Muscle of leg (tissue), 11 donors: ENCODE results near the gene ASAP3. TPM values are rescaled to one million over a fixed set of nuclear protein-coding genes. Genes with fewer than 3 reads are reported as not detected.

Source experiments
- DNase-seq: peaks from one replicate; pipeline ENCODE4 v3.0.0; 2013
- H3K27ac ChIP-seq: one replicate; pipeline ENCODE4 v1.5.1; 2013; ENCODE audit warnings: mild to moderate bottlenecking, low read length, control low read depth
- H3K27me3 ChIP-seq: one replicate; pipeline ENCODE4 v1.6.1; 2013; ENCODE audit warnings: low read length; ENCODE audit not compliant: control insufficient read depth, insufficient read depth
- H3K36me3 ChIP-seq: one replicate; pipeline ENCODE4 v1.6.1; 2013; ENCODE audit warnings: low read length; ENCODE audit not compliant: control insufficient read depth, insufficient read depth
- H3K4me1 ChIP-seq: one replicate; pipeline ENCODE4 v1.6.1; 2013; ENCODE audit warnings: low read length; ENCODE audit not compliant: control insufficient read depth, insufficient read depth
- H3K4me3 ChIP-seq: one replicate; pipeline ENCODE4 v1.5.1; 2013; ENCODE audit warnings: low read length, control low read depth
- H3K9me3 ChIP-seq: replicated peaks from 2 replicates; pipeline ENCODE4 v1.6.1; 2013; ENCODE audit warnings: low read depth, low read length; ENCODE audit not compliant: control insufficient read depth
- WGBS: methylation state at CpG from one replicate; pipeline ENCODE4 v1.1.5; 2013; ENCODE audit warnings: missing lambda C conversion rate; ENCODE audit not compliant: insufficient coverage; 5-methylcytosine and 5-hydroxymethylcytosine counted together
- polyA plus RNA-seq, 8 donors: library from polyadenylated mRNA; unstranded; fragments of 120-200 nt; gene quantifications; one replicate each; pipeline versions ENCODE4 v1.2.1 to v1.2.3, GENCODE V29; 2013; ENCODE audit warnings: inconsistent platforms in 1 of 8, low replicate concordance in 1 of 8; ENCODE audit not compliant: insufficient read length in 8 of 8, insufficient read depth in 1 of 8
- total RNA-seq: library from RNA; stranded (reverse); fragments of 120-200 nt; gene quantifications from one replicate; pipeline ENCODE4 v1.2.4, GENCODE V29; 2013

The ASAP3 gene
- total and polyA plus RNA-seq, 9 donors, result 47.6 to 66.3 (median 54.1) TPM

DNA sequence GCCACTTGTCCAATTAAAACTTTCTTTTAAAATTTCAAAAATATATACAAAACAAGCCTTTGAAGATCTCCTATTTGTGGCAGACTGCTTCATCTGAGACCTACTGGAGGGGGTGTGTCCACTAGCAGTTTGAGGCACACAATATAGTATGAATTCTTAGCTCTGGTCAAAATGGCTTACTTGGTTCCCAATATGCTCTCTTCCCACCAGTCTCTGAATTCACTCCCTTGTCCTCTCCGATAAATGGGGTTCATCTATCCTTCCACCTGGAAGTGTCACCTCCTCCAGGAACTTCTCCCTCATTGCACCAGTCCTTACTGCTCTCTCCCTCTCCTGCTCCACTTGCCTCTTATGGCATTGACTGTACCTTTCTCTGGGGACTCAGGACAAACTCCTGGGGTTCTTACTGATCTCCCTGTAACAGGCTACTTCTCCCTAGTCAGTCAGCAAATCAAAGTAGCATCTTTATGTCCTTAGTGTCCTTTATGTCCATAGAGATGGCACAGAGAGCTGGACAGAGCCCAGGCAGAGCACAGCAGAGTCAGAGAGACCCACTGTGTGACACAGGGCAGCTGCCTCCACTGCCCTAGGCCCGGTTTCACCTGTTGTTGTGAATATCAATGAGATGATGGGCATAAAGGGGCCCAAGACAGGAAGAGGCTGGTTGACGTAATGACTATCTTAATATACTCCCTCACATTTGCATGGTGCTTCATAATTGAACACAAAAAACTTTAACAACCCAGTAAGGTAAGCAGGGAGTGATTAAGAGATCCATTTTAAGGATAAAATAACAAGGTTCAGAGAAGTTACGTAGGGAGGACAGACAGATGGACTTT, 3.6 kb downstream of the ASAP3 start:
- peak overlapping the region; percentile 60 for H3K27ac ChIP-seq
- H3K9me3 ChIP-seq, result no peaks in the 10 kb centered on the region
- H3K4me1 ChIP-seq, result peaks cover 47% of the 10 kb centered on the region
- no peak for DNase-seq
- H3K27me3 ChIP-seq, result no peaks in the 10 kb centered on the region
- 75% methylated on average over 2 of the region's 4 CpGs for WGBS
- H3K36me3 ChIP-seq, result peaks cover 9% of the 10 kb centered on the region
- H3K4me3 ChIP-seq, result no peak overlapping the region

DNA sequence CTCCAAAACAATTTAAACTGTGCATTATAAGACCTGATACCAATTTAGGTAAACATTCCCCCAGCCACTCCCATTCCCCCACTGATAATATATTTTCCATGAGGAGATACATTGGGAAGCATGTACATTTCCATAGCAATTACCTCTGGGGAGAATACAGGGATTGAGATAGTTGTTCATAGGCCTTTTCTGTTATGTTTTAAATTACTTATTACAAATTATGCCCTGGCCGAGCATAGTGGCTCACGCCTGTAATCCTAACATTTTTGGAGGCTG, 4.4 kb downstream of the ASAP3 start:
- no CpG with 5 or more reads among the region's 2 CpGs for WGBS
- DNase-seq, result peak; percentile 51
- H3K27ac ChIP-seq, result peak overlapping the region; percentile 76
- H3K4me3 ChIP-seq, result no peak overlapping the region
- H3K9me3 ChIP-seq, result no peaks in the 10 kb centered on the region
- no peaks in the 10 kb centered on the region for H3K27me3 ChIP-seq
- H3K36me3 ChIP-seq, result peaks cover 9% of the 10 kb centered on the region
- H3K4me1 ChIP-seq, result peaks cover 47% of the 10 kb centered on the region

DNA sequence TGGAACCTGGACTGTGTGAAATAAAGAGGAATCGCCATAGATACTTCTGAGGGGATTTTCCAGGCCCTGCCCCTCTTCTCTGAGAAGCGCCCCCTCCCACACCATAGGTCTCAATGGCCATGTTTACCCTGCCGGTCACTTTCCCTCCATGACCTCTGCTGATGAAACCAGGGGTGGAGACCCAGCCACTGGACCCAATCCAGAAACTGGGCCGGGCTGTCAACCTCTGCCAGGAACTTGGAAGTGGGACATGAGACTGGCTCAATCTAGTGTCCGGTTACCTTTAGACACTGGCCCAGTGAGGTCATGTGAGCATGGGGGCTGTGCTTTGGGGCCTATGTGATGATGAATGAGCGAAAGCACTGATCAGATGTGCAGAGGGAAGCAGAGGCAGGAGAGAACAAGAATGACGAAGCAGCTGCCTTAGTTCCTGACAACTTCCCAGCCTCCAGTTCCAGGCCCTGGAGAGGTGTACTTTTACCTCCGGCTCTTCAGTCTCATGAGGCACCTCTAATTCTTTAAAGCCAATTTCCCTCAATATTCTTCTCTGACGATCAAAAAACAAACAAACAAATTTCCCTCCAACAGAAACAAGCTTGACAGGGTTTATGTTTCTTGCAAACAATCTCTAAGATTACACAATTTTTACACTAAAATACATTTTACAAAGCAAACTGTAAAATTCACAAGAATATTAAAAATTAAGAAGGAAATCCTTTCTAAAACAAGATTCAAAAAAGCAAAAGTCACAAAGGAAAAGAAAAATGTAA, 4.9 kb downstream of the ASAP3 start:
- no peaks in the 10 kb centered on the region for H3K9me3 ChIP-seq
- DNase-seq, result peak; percentile 91
- H3K27me3 ChIP-seq, result no peaks in the 10 kb centered on the region
- H3K36me3 ChIP-seq, result peaks cover 9% of the 10 kb centered on the region
- no peak overlapping the region for H3K4me3 ChIP-seq
- 15% methylated on average over 9 of the region's 9 CpGs for WGBS
- H3K27ac ChIP-seq, result peak overlapping the region; percentile 76
- H3K4me1 ChIP-seq, result peaks cover 46% of the 10 kb centered on the region

DNA sequence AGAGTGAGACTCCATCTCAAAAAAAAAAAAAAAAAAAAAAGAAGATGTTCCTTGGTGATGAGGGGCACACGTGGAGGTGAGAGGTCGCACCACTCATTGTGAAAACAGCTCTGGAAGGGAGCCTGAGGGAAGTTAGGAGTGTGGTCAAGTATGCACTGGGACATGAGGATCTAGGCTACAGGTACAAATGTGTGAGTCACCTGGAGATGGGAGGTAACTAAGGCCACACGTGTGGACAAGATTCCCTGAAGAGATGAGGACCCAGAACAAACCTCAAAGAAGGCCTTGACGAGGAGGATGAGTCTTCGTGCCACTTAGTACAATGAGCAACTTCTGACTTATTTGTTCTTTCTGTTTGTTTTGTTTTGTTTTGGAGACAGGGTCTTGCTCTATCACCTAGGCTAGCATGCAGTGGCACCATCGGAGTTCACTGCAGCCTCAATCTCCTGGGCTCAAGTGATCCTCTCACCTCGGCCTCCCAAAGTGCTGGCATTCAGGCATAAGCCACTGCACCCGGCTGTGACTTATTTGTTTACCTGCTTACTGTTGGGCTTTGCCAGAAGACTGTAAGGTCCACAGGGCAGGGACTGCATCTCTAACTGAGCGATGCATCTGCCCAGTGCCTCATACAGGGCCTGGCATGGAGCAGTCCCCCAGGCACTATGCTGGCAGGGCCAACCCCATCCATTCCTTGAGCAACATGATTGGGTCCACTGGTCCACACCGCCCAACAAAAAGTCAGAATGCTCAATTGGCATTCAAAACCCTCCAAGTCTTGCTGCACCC, 6.4 kb downstream of the ASAP3 start:
- Histone ChIP-seq H3K4me3 (no peak overlapping the region), H3K27me3 (no peaks in the 10 kb centered on the region), H3K4me1 (peaks cover 50% of the 10 kb centered on the region), H3K9me3 (no peaks in the 10 kb centered on the region), H3K36me3 (peaks cover 9% of the 10 kb centered on the region), H3K27ac (no peak overlapping the region)
- DNase-seq, result no peak
- WGBS, result 76% methylated on average over 8 of the region's 10 CpGs

GRCh38 chr1:23475641-23476040, 8.3 kb downstream of the ASAP3 start:
- 67% methylated on average over 1 of the region's 3 CpGs for WGBS
- DNase-seq, result no peak
- no peak overlapping the region for H3K4me3 ChIP-seq
- H3K27me3 ChIP-seq, result no peaks in the 10 kb centered on the region
- peaks cover 47% of the 10 kb centered on the region for H3K4me1 ChIP-seq
- peaks cover 9% of the 10 kb centered on the region for H3K36me3 ChIP-seq
- no peaks in the 10 kb centered on the region for H3K9me3 ChIP-seq
- H3K27ac ChIP-seq, result no peak overlapping the region

GRCh38 chr1:23475134-23475628, 8.8 kb downstream of the ASAP3 start:
- Histone ChIP-seq H3K27ac (no peak overlapping the region), H3K9me3 (no peaks in the 10 kb centered on the region), H3K36me3 (peaks cover 6% of the 10 kb centered on the region), H3K4me1 (peaks cover 47% of the 10 kb centered on the region), H3K4me3 (no peak overlapping the region), H3K27me3 (no peaks in the 10 kb centered on the region)
- 54% methylated on average over 6 of the region's 6 CpGs for WGBS
- DNase-seq, result no peak

GRCh38 chr1:23473037-23473800, 10.8 kb downstream of the ASAP3 start:
- Histone ChIP-seq H3K4me3 (no peak overlapping the region), H3K9me3 (no peaks in the 10 kb centered on the region), H3K27ac (peak overlapping the region; percentile 82), H3K4me1 (peaks cover 42% of the 10 kb centered on the region), H3K36me3 (peaks cover 6% of the 10 kb centered on the region), H3K27me3 (no peaks in the 10 kb centered on the region)
- DNase-seq, result no peak
- WGBS, result 94% methylated on average over 3 of the region's 6 CpGs

GRCh38 chr1:23472351-23473036, 11.5 kb downstream of the ASAP3 start:
- no peak overlapping the region for H3K4me3 ChIP-seq
- no peak for DNase-seq
- WGBS, result 72% methylated on average over 2 of the region's 5 CpGs
- peaks cover 42% of the 10 kb centered on the region for H3K4me1 ChIP-seq
- H3K9me3 ChIP-seq, result no peaks in the 10 kb centered on the region
- H3K27ac ChIP-seq, result peak overlapping the region; percentile 82
- no peaks in the 10 kb centered on the region for H3K27me3 ChIP-seq
- peaks cover 2% of the 10 kb centered on the region for H3K36me3 ChIP-seq

DNA sequence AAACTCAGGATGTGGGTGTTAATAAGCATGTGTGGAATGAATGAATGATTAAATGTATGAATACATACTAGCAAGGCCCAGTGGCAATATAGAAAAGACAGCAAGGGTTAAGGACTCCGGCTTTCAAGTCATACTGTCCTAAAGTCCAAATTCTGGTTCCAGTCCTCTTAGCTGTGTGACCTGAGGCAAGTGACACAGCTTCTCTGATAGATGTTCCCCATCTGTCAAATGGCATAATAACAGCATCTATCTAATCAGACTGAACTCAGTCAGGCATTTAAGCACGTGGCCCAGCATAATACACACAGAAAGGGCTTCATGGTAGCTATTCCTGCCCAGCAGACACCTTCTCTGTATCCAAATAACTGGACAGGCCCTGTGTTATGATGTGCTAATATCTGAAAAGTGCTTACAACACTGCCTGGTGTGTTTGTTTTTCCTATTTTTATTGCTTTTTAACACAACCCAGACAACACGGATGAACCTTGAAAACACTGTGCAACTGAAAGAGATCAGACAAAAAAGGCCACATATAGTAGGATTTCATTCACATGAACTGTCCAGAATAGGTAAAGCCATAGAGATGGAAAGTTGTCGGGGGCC, 12.4 kb downstream of the ASAP3 start:
- Histone ChIP-seq H3K4me1 (peaks cover 42% of the 10 kb centered on the region), H3K4me3 (no peak overlapping the region), H3K27me3 (no peaks in the 10 kb centered on the region), H3K27ac (peak overlapping the region; percentile 43), H3K36me3 (no peaks in the 10 kb centered on the region), H3K9me3 (no peaks in the 10 kb centered on the region)
- DNase-seq, result no peak
- WGBS, result 61% methylated on average over 2 of the region's 4 CpGs
